Activated gamma-delta T cell treated with anti-CD3 and anti-CD28 coated beads, Interleukin-2, amount 50 U/mL, for 16 hours (primary cell): ENCODE results near the gene VASN.

Source experiments
- DNase-seq: peaks from one replicate; pipeline ENCODE4 v3.0.0-alpha.2; 2020; ENCODE audit warnings: low read depth

VASN gene

GRCh38 chr16:4426021-4426684 lies 54.5 kb downstream of the VASN start:
- no peak for DNase-seq

- DNase-seq = no peak
Measured at GRCh38 chr16:4426722-4427372, 55.2 kb downstream of the VASN start.

- no peak for DNase-seq
Measured at GRCh38 chr16:4428500-4428899, 56.9 kb downstream of the VASN start.

GRCh38 chr16:4431023-4431422 lies 59.4 kb downstream of the VASN start:
- no peak for DNase-seq
